SKM-1 (cell line): ENCODE data around the gene MAEA.
A peak's percentile ranks its signal among the peaks of the same experiment; 100 is the strongest.
"Not testable (repeated sequence)": the region's sequence is repeated elsewhere in the genome, so short reads cannot be mapped to it uniquely, and the experiment has no call there.

ENCODE experiments used
- DNase-seq: peaks from one replicate; lab custom pipeline; 2025; ENCODE audit not compliant: unreplicated experiment; lab: John Stamatoyannopoulos, UW

MAEA gene

GRCh38 chr4:1277667-1278665 lies 11.7 kb upstream of the MAEA start:
- no peak for DNase-seq

- no peak for DNase-seq
Measured at GRCh38 chr4:1279253-1279652, 10.4 kb upstream of the MAEA start.

- DNase-seq = no peak
Measured at GRCh38 chr4:1283711-1284110, 6.0 kb upstream of the MAEA start.

- DNase-seq = no peak
Measured at GRCh38 chr4:1285151-1285789, 4.4 kb upstream of the MAEA start.

GRCh38 chr4:1285790-1286553 lies 3.7 kb upstream of the MAEA start:
- DNase-seq = peak; percentile 35

GRCh38 chr4:1288786-1289185 lies 905 bp upstream of the MAEA start:
- no peak for DNase-seq

- DNase-seq = no peak
Measured at GRCh38 chr4:1290165-1290977, 680 bp downstream of the MAEA start.

GRCh38 chr4:1291091-1291490 lies 1.4 kb downstream of the MAEA start:
- no peak for DNase-seq

- DNase-seq = no peak
Measured at GRCh38 chr4:1291996-1292702, 2.5 kb downstream of the MAEA start.

GRCh38 chr4:1292703-1293011 lies 3.0 kb downstream of the MAEA start:
- DNase-seq = not testable (repeated sequence)

- no peak for DNase-seq
Measured at GRCh38 chr4:1293531-1293941, 3.8 kb downstream of the MAEA start.

GRCh38 chr4:1293991-1294390 lies 4.3 kb downstream of the MAEA start:
- DNase-seq = no peak

- no peak for DNase-seq
Measured at GRCh38 chr4:1294424-1294823, 4.7 kb downstream of the MAEA start.

- DNase-seq = no peak
Measured at GRCh38 chr4:1294891-1295290, 5.2 kb downstream of the MAEA start.

GRCh38 chr4:1295405-1296055 lies 5.8 kb downstream of the MAEA start:
- no peak for DNase-seq

GRCh38 chr4:1296324-1297022 lies 6.8 kb downstream of the MAEA start:
- no peak for DNase-seq

GRCh38 chr4:1297023-1297395 lies 7.3 kb downstream of the MAEA start:
- DNase-seq = no peak

- DNase-seq = no peak
Measured at GRCh38 chr4:1297456-1298325, 8.0 kb downstream of the MAEA start.
